ENCODE data around the gene LIG3. TPM values are rescaled to one million over a fixed set of nuclear protein-coding genes. Genes with fewer than 3 reads are reported as not detected.

LIG3 gene
- total and polyA plus RNA-seq, 12 donors, result 6.2 to 38.4 (median 26.6) TPM

DNA sequence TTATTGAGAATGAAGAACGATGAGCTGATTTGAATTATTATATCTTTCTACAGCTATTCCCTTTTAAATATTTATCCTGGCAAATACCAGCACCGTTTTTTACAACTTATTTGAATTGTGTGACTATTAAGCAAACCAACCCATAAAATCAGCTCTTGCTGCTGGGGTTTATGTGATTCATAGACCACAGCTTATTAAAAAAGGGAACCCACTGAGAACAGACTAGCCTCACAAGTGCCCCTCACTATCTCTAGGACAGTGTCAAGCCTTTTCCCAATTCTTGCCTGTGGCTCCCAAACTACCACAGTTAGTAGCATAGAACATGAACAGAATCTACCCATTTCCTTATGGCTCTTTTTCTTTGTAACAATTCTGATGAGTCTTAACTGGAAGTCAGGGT lies 6.1 kb upstream of the LIG3 start:
- H3K27me3 ChIP-seq, result no peaks in the 10 kb centered on the region
- no peak overlapping the region for H3K4me3 ChIP-seq
- no peak for DNase-seq
- intact Hi-C loops (cut with DNase I), result no loop called here
- WGBS, 4 donors, result 19 to 55% (median 30%) methylated on average over 2 of the region's 2 CpGs
- TF ChIP-seq, protein P1, sequence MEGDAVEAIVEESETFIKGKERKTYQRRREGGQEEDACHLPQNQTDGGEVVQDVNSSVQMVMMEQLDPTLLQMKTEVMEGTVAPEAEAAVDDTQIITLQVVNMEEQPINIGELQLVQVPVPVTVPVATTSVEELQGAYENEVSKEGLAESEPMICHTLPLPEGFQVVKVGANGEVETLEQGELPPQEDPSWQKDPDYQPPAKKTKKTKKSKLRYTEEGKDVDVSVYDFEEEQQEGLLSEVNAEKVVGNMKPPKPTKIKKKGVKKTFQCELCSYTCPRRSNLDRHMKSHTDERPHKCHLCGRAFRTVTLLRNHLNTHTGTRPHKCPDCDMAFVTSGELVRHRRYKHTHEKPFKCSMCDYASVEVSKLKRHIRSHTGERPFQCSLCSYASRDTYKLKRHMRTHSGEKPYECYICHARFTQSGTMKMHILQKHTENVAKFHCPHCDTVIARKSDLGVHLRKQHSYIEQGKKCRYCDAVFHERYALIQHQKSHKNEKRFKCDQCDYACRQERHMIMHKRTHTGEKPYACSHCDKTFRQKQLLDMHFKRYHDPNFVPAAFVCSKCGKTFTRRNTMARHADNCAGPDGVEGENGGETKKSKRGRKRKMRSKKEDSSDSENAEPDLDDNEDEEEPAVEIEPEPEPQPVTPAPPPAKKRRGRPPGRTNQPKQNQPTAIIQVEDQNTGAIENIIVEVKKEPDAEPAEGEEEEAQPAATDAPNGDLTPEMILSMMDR (IDR thresholded peaks at IDR 0.05), result no peak
- TF ChIP-seq POLR2A (IDR thresholded peaks at IDR 0.05), result no peak
- no peaks in the 10 kb centered on the region for H3K4me1 ChIP-seq (replicated peaks in 1 of 2)
- H3K36me3 ChIP-seq (replicated peaks in 1 of 2), result no peaks in the 10 kb centered on the region
- H3K9me3 ChIP-seq (replicated peaks in 1 of 3), result no peaks in the 10 kb centered on the region
- H3K27ac ChIP-seq, result no peak overlapping the region

DNA sequence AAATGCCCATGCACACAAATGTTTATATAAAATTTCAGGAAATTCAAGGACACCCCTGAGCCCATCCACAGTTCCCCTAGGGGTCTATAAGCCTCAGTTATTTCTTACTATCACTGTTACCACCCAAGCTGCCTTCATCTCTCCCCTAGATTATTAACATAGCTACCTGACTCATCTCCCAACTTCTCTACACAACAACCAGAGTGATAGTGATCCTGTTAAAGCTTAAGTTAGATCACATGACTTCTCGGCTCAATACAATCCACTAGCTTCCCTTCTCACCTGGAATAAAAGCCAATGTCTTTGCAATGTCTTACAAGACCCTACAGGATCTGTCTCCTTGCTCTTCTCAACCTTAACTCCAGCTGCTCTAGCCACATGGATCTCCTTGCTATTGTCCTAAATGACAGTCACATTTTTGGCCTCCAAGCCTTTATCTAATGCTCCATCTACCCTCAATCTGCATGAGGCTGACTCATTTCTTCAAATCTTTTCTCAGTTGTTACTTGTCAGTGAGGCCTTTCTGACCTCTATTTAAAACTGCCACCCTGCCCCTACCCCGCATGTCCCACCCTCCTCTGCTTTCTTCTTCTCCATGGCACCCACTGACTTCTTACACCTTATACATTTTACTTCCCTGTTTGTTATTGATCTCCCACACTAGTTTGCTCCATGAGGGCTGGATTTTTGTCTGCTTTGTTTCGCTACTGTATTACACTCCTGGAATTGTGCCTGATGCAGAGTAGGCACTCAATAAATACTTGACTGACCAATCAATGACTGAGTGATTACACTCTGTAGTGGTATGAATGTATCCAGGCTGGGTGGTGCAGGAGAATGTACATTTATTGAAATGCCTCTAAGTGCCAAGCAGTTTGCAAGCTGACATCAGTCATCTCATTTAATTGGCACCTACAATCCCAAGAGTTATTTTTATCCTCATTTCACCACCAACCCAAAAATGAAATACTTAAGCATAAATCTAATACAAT lies 5.2 kb upstream of the LIG3 start:
- no peak overlapping the region for H3K27ac ChIP-seq
- DNase-seq, result no peak
- WGBS, 4 donors, result 82 to 88% (median 85%) methylated on average over 3 of the region's 3 CpGs
- H3K4me1 ChIP-seq (replicated peaks in 1 of 2), result peaks cover 7% of the 10 kb centered on the region in 2 donors
- no peaks in the 10 kb centered on the region for H3K36me3 ChIP-seq (replicated peaks in 1 of 2)
- no peaks in the 10 kb centered on the region for H3K27me3 ChIP-seq
- no peak overlapping the region for H3K4me3 ChIP-seq
- no peaks in the 10 kb centered on the region for H3K9me3 ChIP-seq (replicated peaks in 1 of 3)
- TF ChIP-seq, protein P1 (IDR thresholded peaks at IDR 0.05), result no peak
- TF ChIP-seq POLR2A (IDR thresholded peaks at IDR 0.05), result no peak
- intact Hi-C loops (cut with DNase I), result no loop called here

DNA sequence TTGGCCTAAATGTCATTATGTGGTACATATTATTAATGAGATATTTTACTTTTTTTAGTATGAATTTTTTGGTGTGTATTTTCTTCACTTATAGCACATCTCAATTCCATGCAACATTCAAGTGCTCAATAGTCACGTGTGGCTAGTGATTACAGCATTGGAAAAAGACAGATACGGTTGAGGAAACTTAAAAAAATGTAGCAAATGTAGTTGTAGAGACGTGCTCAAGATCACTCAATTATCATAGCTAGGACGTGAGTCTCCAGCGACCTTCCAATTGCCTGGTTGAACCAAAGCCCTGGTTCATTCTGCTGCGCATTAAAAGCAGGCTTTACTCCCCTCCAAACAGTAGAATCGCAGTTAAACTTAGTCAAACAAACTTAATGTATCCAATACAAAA lies 1.2 kb upstream of the LIG3 start:
- H3K27ac ChIP-seq, result no peak overlapping the region
- H3K4me3 ChIP-seq, result no peak overlapping the region
- H3K27me3 ChIP-seq, result no peaks in the 10 kb centered on the region
- peaks cover 18% of the 10 kb centered on the region in 2 donors for H3K4me1 ChIP-seq (replicated peaks in 1 of 2)
- DNase-seq, result no peak
- H3K9me3 ChIP-seq (replicated peaks in 1 of 3), result no peaks in the 10 kb centered on the region
- H3K36me3 ChIP-seq (replicated peaks in 1 of 2), result no peaks in the 10 kb centered on the region
- 90 to 95% (median 93%) methylated on average over 7 of the region's 7 CpGs for WGBS, 4 donors
- intact Hi-C loops (cut with DNase I), result no loop called here
- no peak for TF ChIP-seq POLR2A (IDR thresholded peaks at IDR 0.05)
- TF ChIP-seq, protein P1 (IDR thresholded peaks at IDR 0.05), result no peak

DNA sequence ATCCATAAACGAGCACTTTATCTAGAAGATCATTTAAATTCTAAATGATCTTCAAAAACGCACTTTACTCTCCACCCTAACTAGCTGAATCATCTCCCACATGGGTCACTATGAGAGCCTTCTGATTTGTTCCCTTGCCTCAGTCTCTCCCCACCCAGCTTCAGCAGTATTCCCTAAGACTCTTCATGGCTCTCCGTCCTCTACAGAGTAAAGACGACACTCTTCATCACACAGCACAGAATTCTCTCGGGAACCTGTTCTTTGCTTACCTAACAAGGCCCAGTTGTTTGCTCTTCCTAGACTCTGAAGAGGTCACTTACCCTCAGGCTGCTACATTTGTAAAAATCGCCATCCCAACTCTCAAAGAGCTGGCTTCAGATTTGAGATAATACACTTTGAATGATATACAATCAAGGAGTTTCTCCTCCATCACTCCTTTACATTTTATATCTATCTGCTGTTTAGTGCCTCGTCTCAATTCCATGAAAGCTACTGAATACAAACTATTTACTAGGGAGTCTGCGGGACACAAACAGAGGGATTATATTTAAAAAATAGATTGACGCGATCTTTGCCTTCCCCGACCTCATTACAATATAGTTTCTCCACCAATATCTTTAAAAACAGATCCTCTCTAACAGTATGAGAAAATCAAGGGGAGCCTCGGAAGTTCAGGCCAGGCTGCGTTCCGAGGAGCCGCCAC lies 511 bp upstream of the LIG3 start:
- Histone ChIP-seq H3K27me3 (no peaks in the 10 kb centered on the region), H3K9me3 (replicated peaks in 1 of 3) (no peaks in the 10 kb centered on the region), H3K27ac (peak overlapping the region; percentile 86 to 99 (median 99)), H3K4me3 (peak overlapping the region in 3 of 4 donors; percentile 76 to 86 (median 81)), H3K36me3 (replicated peaks in 1 of 2) (no peaks in the 10 kb centered on the region), H3K4me1 (replicated peaks in 1 of 2) (peaks cover 18% of the 10 kb centered on the region in 2 donors)
- intact Hi-C loops (cut with DNase I), result loop anchor here in 1 of 2 donors (10.0 kb wide), 1 partner anchor 85 kb away; the partner anchor contains the start of gene RFFL
- 21 to 27% (median 21%) methylated on average over 11 to 15 of the region's 15 CpGs for WGBS, 4 donors
- no peak for DNase-seq
- TF ChIP-seq, protein P1 (IDR thresholded peaks at IDR 0.05), result no peak
- TF ChIP-seq POLR2A (IDR thresholded peaks at IDR 0.05), result no peak

Measured in adrenal gland (tissue), 12 donors.